HG03469 (cell line): ENCODE data around the gene TGIF2.

ENCODE experiments used
- ATAC-seq: cut with Tn5 transposase; IDR thresholded peaks from one replicate; pipeline ENCODE4 v1.9.1; 2021; ENCODE audit warnings: mild to moderate bottlenecking, moderate library complexity, moderate number of reproducible peaks; ENCODE audit not compliant: unreplicated experiment

TGIF2 gene

GRCh38 chr20:36573103-36573797, at the start of gene TGIF2:
Gene TGIF2 (plus strand): TSS chr20:36573597. CDS start chr20:36578775, 5,178 bp downstream.
- ATAC-seq: no peak

- ATAC-seq: no peak
These were observed 47.6 kb upstream of the TGIF2 start for GRCh38 chr20:36525620-36526365.

GRCh38 chr20:36526521-36527011, 46.8 kb upstream of the TGIF2 start:
- no peak for ATAC-seq

- ATAC-seq: no peak
These were observed 45.9 kb upstream of the TGIF2 start for GRCh38 chr20:36527331-36528125.

GRCh38 chr20:36528176-36528874, 45.1 kb upstream of the TGIF2 start:
- no peak for ATAC-seq

- no peak for ATAC-seq
These were observed 44.5 kb upstream of the TGIF2 start for GRCh38 chr20:36528875-36529417.

GRCh38 chr20:36532388-36532787, 41.0 kb upstream of the TGIF2 start:
- ATAC-seq: no peak

- ATAC-seq: no peak
These were observed 40.6 kb upstream of the TGIF2 start for GRCh38 chr20:36532822-36533221.

- no peak for ATAC-seq
These were observed 35.2 kb upstream of the TGIF2 start for GRCh38 chr20:36538026-36538722.

- ATAC-seq: no peak
These were observed 32.7 kb upstream of the TGIF2 start for GRCh38 chr20:36540551-36541211.

- ATAC-seq: no peak
These were observed 32.1 kb upstream of the TGIF2 start, which contains the start of gene MYL9 for GRCh38 chr20:36541227-36541767. Gene MYL9 (plus strand): TSS chr20:36541519. CDS start chr20:36544885, 3,366 bp downstream.

GRCh38 chr20:36541768-36542488, 31.5 kb upstream of the TGIF2 start:
- ATAC-seq: no peak

- no peak for ATAC-seq
These were observed 30.7 kb upstream of the TGIF2 start for GRCh38 chr20:36542516-36543183.

- ATAC-seq: no peak
These were observed 29.9 kb upstream of the TGIF2 start for GRCh38 chr20:36543184-36544133.

- no peak for ATAC-seq
These were observed 29.0 kb upstream of the TGIF2 start for GRCh38 chr20:36544134-36545018.
